ENCODE results near the gene CDKAL1. TPM values are rescaled to one million over a fixed set of nuclear protein-coding genes. Genes with fewer than 3 reads are reported as not detected.

Gene CDKAL1
- total and polyA plus RNA-seq, 10 of the 15 experiments (the other 5 are each of a cell fraction or from before 2014, with no cell fraction given) = 10.7 to 26.9 (median 17.3) TPM

GRCh38 chr6:20629509-20629908, 95.3 kb downstream of the CDKAL1 start:
- WGBS (ENCODE audit: insufficient coverage, insufficient replicate concordance, low lambda C conversion rate, missing lambda C conversion rate) = 100% methylated on average over 1 of the region's 1 CpG
- Histone ChIP-seq H3K27me3 (replicated peaks in 1 of 2; ENCODE audit: control insufficient read depth in 2 of 2, insufficient read depth in 2 of 2, low read length in 1 of 2) (no peaks in the 10 kb centered on the region), H3K4me3 (no peak overlapping the region), H3K4me1 (ENCODE audit: control insufficient read depth, insufficient read depth, low read length) (0 out of 2 replicates have a peak, but pooled peaks cover 7% of the 10 kb centered on the region), H3K36me3 (ENCODE audit: control insufficient read depth in 2 of 2, insufficient read depth in 2 of 2, low read length in 1 of 2) (no peaks in the 10 kb centered on the region), H4K20me1 (ENCODE audit: control insufficient read depth, insufficient read depth) (no peaks in the 10 kb centered on the region), H3K27ac (ENCODE audit: control insufficient read depth, insufficient read depth) (no peak overlapping the region), H3K4me2 (ENCODE audit: control insufficient read depth, insufficient read depth) (no peak overlapping the region), H3K9me3 (replicated peaks; ENCODE audit: control insufficient read depth, insufficient read depth, low read length) (no peaks in the 10 kb centered on the region; the same call in 2 of the 3 replicates), H3K79me2 (ENCODE audit: control insufficient read depth, insufficient read depth, low read length) (no peaks in the 10 kb centered on the region), H2AFZ (ENCODE audit: control insufficient read depth, low read depth, low read length) (no peak overlapping the region), H3K9ac (ENCODE audit: control insufficient read depth, insufficient read depth, low read length) (no peak overlapping the region)
- POLR2A ChIA-PET = no interaction called here
- TF ChIP-seq FOXM1 (IDR thresholded peaks at IDR 0.05; ENCODE audit: low read depth, low read length) (no peak), LARP7 (IDR thresholded peaks at IDR 0.05) (no peak)
- intact Hi-C loops (cut with micrococcal nuclease; ENCODE audit: unreplicated experiment) (no loop called here), in situ Hi-C loops (cut with MboI) (no loop called here)
- CTCF ChIA-PET = no interaction called here
- SMC1A ChIA-PET (ENCODE audit: uncharacterized antibody, unreplicated experiment) = no interaction called here
- DNase-seq (ENCODE audit: low read depth, low spot score) (no peak), ATAC-seq (no peak), FAIRE-seq (no peak)
- RAD21 ChIA-PET (ENCODE audit: unreplicated experiment) = no interaction called here
- BruUV-seq (replicated peaks) = no TSS peak

- no TSS peak for BruUV-seq (replicated peaks)
- ChIA-PET RAD21 (ENCODE audit: unreplicated experiment) (no interaction called here), CTCF (no interaction called here), SMC1A (ENCODE audit: uncharacterized antibody, unreplicated experiment) (interaction anchor here (0.9 to 1.4 kb wide), 2 partner anchors 53 to 205 kb away, joined by 3 to 4 read pairs; no protein-coding TSS in a partner anchor), POLR2A (interaction anchor here (0.6 kb wide), 1 partner anchor 836 kb away, joined by 3 read pairs; no protein-coding TSS in a partner anchor)
- Histone ChIP-seq H3K27me3 (replicated peaks in 1 of 2; ENCODE audit: control insufficient read depth in 2 of 2, insufficient read depth in 2 of 2, low read length in 1 of 2) (no peaks in the 10 kb centered on the region), H3K27ac (ENCODE audit: control insufficient read depth, insufficient read depth) (no peak overlapping the region), H2AFZ (ENCODE audit: control insufficient read depth, low read depth, low read length) (no peak overlapping the region), H3K36me3 (ENCODE audit: control insufficient read depth in 2 of 2, insufficient read depth in 2 of 2, low read length in 1 of 2) (no peaks in the 10 kb centered on the region), H3K9ac (ENCODE audit: control insufficient read depth, insufficient read depth, low read length) (no peak overlapping the region), H3K9me3 (replicated peaks; ENCODE audit: control insufficient read depth, insufficient read depth, low read length) (no peaks in the 10 kb centered on the region; the same call in 2 of the 3 replicates), H3K4me2 (ENCODE audit: control insufficient read depth, insufficient read depth) (no peak overlapping the region), H3K4me3 (no peak overlapping the region), H4K20me1 (ENCODE audit: control insufficient read depth, insufficient read depth) (no peaks in the 10 kb centered on the region), H3K4me1 (ENCODE audit: control insufficient read depth, insufficient read depth, low read length) (0 out of 2 replicates have a peak, but pooled peaks cover 7% of the 10 kb centered on the region), H3K79me2 (ENCODE audit: control insufficient read depth, insufficient read depth, low read length) (no peaks in the 10 kb centered on the region)
- intact Hi-C loops (cut with micrococcal nuclease; ENCODE audit: unreplicated experiment) = no loop called here
- FAIRE-seq (no peak), DNase-seq (ENCODE audit: low read depth, low spot score) (no peak), ATAC-seq (no peak)
- in situ Hi-C loops (cut with MboI) = no loop called here
- 93% methylated on average over 3 of the region's 3 CpGs for WGBS (ENCODE audit: insufficient coverage, insufficient replicate concordance, low lambda C conversion rate, missing lambda C conversion rate)
- TF ChIP-seq ZNF687 (IDR thresholded peaks at IDR 0.05) (no peak), RAD51 (IDR thresholded peaks at IDR 0.05) (no peak), ZBTB11 (CRISPR knock-in tag; IDR thresholded peaks at IDR 0.05) (no peak), MYB (IDR thresholded peaks at IDR 0.05; ENCODE audit: borderline replicate concordance, low read depth, low read length) (no peak), RBBP5 (conservative IDR thresholded peaks at IDR 0.05) (no peak)
Measured at GRCh38 chr6:20630136-20630535, 95.9 kb downstream of the CDKAL1 start.
